ENCODE measurements around the gene NLGN1.

Gene NLGN1

GRCh38 chr3:173755161-173755560, 357.6 kb downstream of the NLGN1 start:
- no peak for TF ChIP-seq CTCF (IDR thresholded peaks at IDR 0.05; ENCODE audit: low read length, missing control alignments)
- H3K4me3 ChIP-seq (replicated peaks; ENCODE audit: low read depth, low read length): no peak overlapping the region
- no peak for DNase-seq (ENCODE audit: low read depth)

GRCh38 chr3:173761161-173761560, 363.6 kb downstream of the NLGN1 start:
- H3K4me3 ChIP-seq (replicated peaks; ENCODE audit: low read depth, low read length): no peak overlapping the region
- no peak for TF ChIP-seq CTCF (IDR thresholded peaks at IDR 0.05; ENCODE audit: low read length, missing control alignments)
- no peak for DNase-seq (ENCODE audit: low read depth)

- no peak for TF ChIP-seq CTCF (IDR thresholded peaks at IDR 0.05; ENCODE audit: low read length, missing control alignments)
- no peak for DNase-seq (ENCODE audit: low read depth)
- H3K4me3 ChIP-seq (replicated peaks; ENCODE audit: low read depth, low read length): no peak overlapping the region
Measured at GRCh38 chr3:173762501-173762900, 365.0 kb downstream of the NLGN1 start.

GRCh38 chr3:173770011-173770410, 372.5 kb downstream of the NLGN1 start:
- H3K4me3 ChIP-seq (replicated peaks; ENCODE audit: low read depth, low read length): no peak overlapping the region
- TF ChIP-seq CTCF (IDR thresholded peaks at IDR 0.05; ENCODE audit: low read length, missing control alignments): no peak
- no peak for DNase-seq (ENCODE audit: low read depth)

- DNase-seq (ENCODE audit: low read depth): no peak
- H3K4me3 ChIP-seq (replicated peaks; ENCODE audit: low read depth, low read length): no peak overlapping the region
- no peak for TF ChIP-seq CTCF (IDR thresholded peaks at IDR 0.05; ENCODE audit: low read length, missing control alignments)
Measured at GRCh38 chr3:173770796-173771573, 373.4 kb downstream of the NLGN1 start.

- TF ChIP-seq CTCF (IDR thresholded peaks at IDR 0.05; ENCODE audit: low read length, missing control alignments): no peak
- H3K4me3 ChIP-seq (replicated peaks; ENCODE audit: low read depth, low read length): no peak overlapping the region
Measured at GRCh38 chr3:173773800-173774199, 376.3 kb downstream of the NLGN1 start.

GRCh38 chr3:173774294-173774693, 376.8 kb downstream of the NLGN1 start:
- no peak for TF ChIP-seq CTCF (IDR thresholded peaks at IDR 0.05; ENCODE audit: low read length, missing control alignments)
- H3K4me3 ChIP-seq (replicated peaks; ENCODE audit: low read depth, low read length): no peak overlapping the region
- no peak for DNase-seq (ENCODE audit: low read depth)

More at GRCh38 chr3:173773800-173774199, 376.3 kb downstream of the NLGN1 start:
- DNase-seq (ENCODE audit: low read depth): no peak

Data from fibroblast of pulmonary artery (primary cell).